Glutamatergic neuron (in vitro differentiated cells): ENCODE data around the gene MAP4K4. TPM values are rescaled to one million over a fixed set of nuclear protein-coding genes. Genes with fewer than 3 reads are reported as not detected.

ENCODE experiments used
- DNase-seq: peaks from one replicate; pipeline ENCODE4 v3.0.0; 2022
- H3K27ac Mint-ChIP-seq: one replicate; pipeline ENCODE4 v1.8.0; 2020; ENCODE audit warnings: mild to moderate bottlenecking, mixed read lengths, inconsistent platforms; ENCODE audit not compliant: unreplicated experiment
- H3K27me3 Mint-ChIP-seq: one replicate; pipeline ENCODE4 v1.8.0; 2020; ENCODE audit warnings: mild to moderate bottlenecking, moderate library complexity, mixed read lengths, inconsistent platforms; ENCODE audit not compliant: unreplicated experiment
- H3K36me3 Mint-ChIP-seq: one replicate; pipeline ENCODE4 v1.8.0; 2020; ENCODE audit warnings: mild to moderate bottlenecking, mixed read lengths, inconsistent platforms; ENCODE audit not compliant: unreplicated experiment
- H3K4me1 Mint-ChIP-seq: one replicate; pipeline ENCODE4 v1.8.0; 2020; ENCODE audit warnings: mild to moderate bottlenecking, low read depth, mixed read lengths, inconsistent platforms; ENCODE audit not compliant: unreplicated experiment
- H3K4me3 Mint-ChIP-seq: one replicate; pipeline ENCODE4 v1.8.0; 2020; ENCODE audit warnings: mild to moderate bottlenecking, mixed read lengths, inconsistent platforms; ENCODE audit not compliant: unreplicated experiment
- H3K9me3 Mint-ChIP-seq: one replicate; pipeline ENCODE4 v1.8.0; 2020; ENCODE audit warnings: mild to moderate bottlenecking, moderate library complexity, mixed read lengths, inconsistent platforms; ENCODE audit not compliant: unreplicated experiment
- total RNA-seq: library from RNA; stranded (reverse); fragmentation: NEBNext Ultra II Directional; extraction: Animal tissue kit (Norgen Biotek cat#: 25700); gene quantifications from one replicate; pipeline ENCODE4 v1.2.1, GENCODE V29; 2021; ENCODE audit not compliant: unreplicated experiment
- TF ChIP-seq, protein P1 (sequence below): fragments of 200-600 bp; sonication (generic); IDR thresholded peaks from one replicate; pipeline ENCODE4 v1.5.0; 2021; ENCODE audit not compliant: partially characterized antibody, unreplicated experiment

Gene MAP4K4
- total RNA-seq, 1 donor from 2014 or later: 756 TPM

DNA sequence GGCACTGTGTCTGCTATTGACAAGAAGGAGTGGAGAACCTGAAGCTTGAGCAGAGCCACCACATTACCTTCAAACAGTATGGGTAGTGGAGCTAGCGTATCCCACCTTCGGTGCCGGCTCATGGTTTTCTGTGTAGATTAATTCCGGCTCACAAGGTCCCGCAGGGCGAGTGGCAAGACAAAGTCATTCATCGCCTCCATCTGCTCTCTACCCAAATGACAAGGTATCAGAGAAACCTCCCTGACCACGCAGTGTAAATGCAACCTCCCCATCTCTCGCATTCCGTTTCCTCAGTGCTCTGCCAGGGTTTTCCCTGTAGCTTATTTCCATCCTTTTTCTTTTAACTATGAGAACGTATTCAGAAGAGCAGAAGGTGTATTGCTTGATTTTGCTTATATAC is 79.8 kb downstream of the MAP4K4 start:
- peaks cover 40% of the 10 kb centered on the region for H3K9me3 Mint-ChIP-seq
- H3K36me3 Mint-ChIP-seq: no peaks in the 10 kb centered on the region
- TF ChIP-seq, protein P1, sequence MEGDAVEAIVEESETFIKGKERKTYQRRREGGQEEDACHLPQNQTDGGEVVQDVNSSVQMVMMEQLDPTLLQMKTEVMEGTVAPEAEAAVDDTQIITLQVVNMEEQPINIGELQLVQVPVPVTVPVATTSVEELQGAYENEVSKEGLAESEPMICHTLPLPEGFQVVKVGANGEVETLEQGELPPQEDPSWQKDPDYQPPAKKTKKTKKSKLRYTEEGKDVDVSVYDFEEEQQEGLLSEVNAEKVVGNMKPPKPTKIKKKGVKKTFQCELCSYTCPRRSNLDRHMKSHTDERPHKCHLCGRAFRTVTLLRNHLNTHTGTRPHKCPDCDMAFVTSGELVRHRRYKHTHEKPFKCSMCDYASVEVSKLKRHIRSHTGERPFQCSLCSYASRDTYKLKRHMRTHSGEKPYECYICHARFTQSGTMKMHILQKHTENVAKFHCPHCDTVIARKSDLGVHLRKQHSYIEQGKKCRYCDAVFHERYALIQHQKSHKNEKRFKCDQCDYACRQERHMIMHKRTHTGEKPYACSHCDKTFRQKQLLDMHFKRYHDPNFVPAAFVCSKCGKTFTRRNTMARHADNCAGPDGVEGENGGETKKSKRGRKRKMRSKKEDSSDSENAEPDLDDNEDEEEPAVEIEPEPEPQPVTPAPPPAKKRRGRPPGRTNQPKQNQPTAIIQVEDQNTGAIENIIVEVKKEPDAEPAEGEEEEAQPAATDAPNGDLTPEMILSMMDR: no peak
- peak overlapping the region; percentile 83 for H3K4me3 Mint-ChIP-seq
- DNase-seq: peak; percentile 35
- H3K27ac Mint-ChIP-seq: peak overlapping the region; percentile 98
- H3K27me3 Mint-ChIP-seq: peaks cover 20% of the 10 kb centered on the region
- peaks cover 85% of the 10 kb centered on the region for H3K4me1 Mint-ChIP-seq

GRCh38 chr2:101778102-101778501 is 80.6 kb downstream of the MAP4K4 start:
- H3K27me3 Mint-ChIP-seq: peaks cover 22% of the 10 kb centered on the region
- no peak for DNase-seq
- TF ChIP-seq, protein P1: no peak
- H3K4me3 Mint-ChIP-seq: peak overlapping the region; percentile 83
- peaks cover 86% of the 10 kb centered on the region for H3K4me1 Mint-ChIP-seq
- no peaks in the 10 kb centered on the region for H3K36me3 Mint-ChIP-seq
- peak overlapping the region; percentile 98 for H3K27ac Mint-ChIP-seq
- H3K9me3 Mint-ChIP-seq: peaks cover 41% of the 10 kb centered on the region

DNA sequence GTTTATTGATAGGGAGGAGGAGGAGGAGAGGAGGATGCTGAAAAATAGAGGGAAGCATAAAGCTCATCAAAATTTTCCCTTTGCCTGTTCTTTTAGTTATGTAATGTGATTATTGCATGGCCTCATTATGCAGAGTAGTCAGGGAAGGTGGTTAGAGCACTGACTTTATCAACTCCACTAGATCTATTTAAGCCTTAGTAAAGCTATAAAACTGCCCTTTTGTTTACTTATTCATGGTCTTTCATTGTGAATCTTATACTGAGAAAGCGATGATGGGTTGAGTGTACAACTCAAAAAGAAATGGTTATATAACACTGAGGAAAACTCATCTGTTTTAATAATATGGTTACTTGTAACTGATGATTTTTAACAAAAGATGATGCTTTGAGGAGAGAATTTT is 81.7 kb downstream of the MAP4K4 start:
- peaks cover 26% of the 10 kb centered on the region for H3K27me3 Mint-ChIP-seq
- peaks cover 44% of the 10 kb centered on the region for H3K9me3 Mint-ChIP-seq
- H3K4me3 Mint-ChIP-seq: peak overlapping the region; percentile 76
- peak overlapping the region; percentile 98 for H3K27ac Mint-ChIP-seq
- H3K36me3 Mint-ChIP-seq: peaks cover 4% of the 10 kb centered on the region
- DNase-seq: no peak
- peaks cover 90% of the 10 kb centered on the region for H3K4me1 Mint-ChIP-seq
- TF ChIP-seq, protein P1: no peak

- peak overlapping the region; percentile 76 for H3K4me3 Mint-ChIP-seq
- peak overlapping the region; percentile 98 for H3K27ac Mint-ChIP-seq
- peaks cover 87% of the 10 kb centered on the region for H3K4me1 Mint-ChIP-seq
- H3K27me3 Mint-ChIP-seq: peaks cover 27% of the 10 kb centered on the region
- peaks cover 44% of the 10 kb centered on the region for H3K9me3 Mint-ChIP-seq
- H3K36me3 Mint-ChIP-seq: peaks cover 5% of the 10 kb centered on the region
- no peak for DNase-seq
- TF ChIP-seq, protein P1: no peak
These were observed 82.1 kb downstream of the MAP4K4 start for GRCh38 chr2:101779656-101780055.

DNA sequence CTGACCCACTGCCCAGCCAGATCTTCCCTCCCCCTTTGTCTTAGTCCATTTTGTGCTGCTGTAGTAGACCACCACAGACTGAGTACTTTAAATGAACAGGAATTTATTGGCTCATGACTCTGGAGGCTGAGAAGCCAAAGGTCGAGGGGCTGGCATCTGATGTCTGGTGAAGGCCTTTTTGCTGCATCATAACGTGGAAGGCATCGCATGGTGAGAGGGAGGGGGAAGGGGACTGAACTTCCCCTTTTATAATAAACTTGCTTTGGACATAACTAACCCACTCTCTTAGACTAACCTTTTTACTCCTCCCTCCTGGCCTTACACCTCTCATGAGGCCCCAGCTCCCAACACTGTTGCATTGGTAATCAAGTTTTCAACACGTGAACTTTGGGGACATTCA is 83.8 kb downstream of the MAP4K4 start:
- H3K36me3 Mint-ChIP-seq: peaks cover 5% of the 10 kb centered on the region
- H3K27ac Mint-ChIP-seq: peak overlapping the region; percentile 98
- peak overlapping the region; percentile 78 for H3K4me3 Mint-ChIP-seq
- peaks cover 82% of the 10 kb centered on the region for H3K4me1 Mint-ChIP-seq
- peaks cover 29% of the 10 kb centered on the region for H3K27me3 Mint-ChIP-seq
- peak; percentile 46 for DNase-seq
- TF ChIP-seq, protein P1: no peak
- peaks cover 47% of the 10 kb centered on the region for H3K9me3 Mint-ChIP-seq
